Liver (tissue), 9 donors: Measurements from ENCODE around the gene LYPD5. TPM values are rescaled to one million over a fixed set of nuclear protein-coding genes. Genes with fewer than 3 reads are reported as not detected.

Source experiments
- DNase-seq: peaks from one replicate; pipeline ENCODE4 v3.0.0-alpha.2; 2017; ENCODE audit warnings: low spot score
- H3K27ac ChIP-seq, 2 donors: one replicate each; pipeline ENCODE4 v1.7.0; 2013; ENCODE audit warnings: inconsistent platforms in 2 of 2, low read length in 2 of 2, control low read depth in 1 of 2, low read depth in 1 of 2, mild to moderate bottlenecking in 1 of 2
- H3K27me3 ChIP-seq, 4 donors: one replicate each; pipeline versions ENCODE4 v1.6.1 to v1.7.0; 2013; ENCODE audit warnings: low read length in 3 of 4, inconsistent platforms in 1 of 4, mild to moderate bottlenecking in 1 of 4, moderate library complexity in 1 of 4; ENCODE audit not compliant: control insufficient read depth in 4 of 4, insufficient read depth in 4 of 4
- H3K36me3 ChIP-seq, 4 donors: one replicate each; pipeline versions ENCODE4 v1.6.1 to v1.7.0; 2013; ENCODE audit warnings: low read length in 3 of 4, mild to moderate bottlenecking in 3 of 4, low read depth in 1 of 4, moderate library complexity in 1 of 4; ENCODE audit not compliant: control insufficient read depth in 4 of 4, insufficient read depth in 3 of 4
- H3K4me1 ChIP-seq, 4 donors: one replicate each; pipeline versions ENCODE4 v1.6.1 to v1.7.0; 2013; ENCODE audit warnings: low read length in 3 of 4, mild to moderate bottlenecking in 3 of 4, moderate library complexity in 1 of 4; ENCODE audit not compliant: control insufficient read depth in 4 of 4, insufficient read depth in 4 of 4
- H3K4me3 ChIP-seq, 3 donors: one replicate each; pipeline versions ENCODE4 v1.6.1 to v1.7.0; 2013; ENCODE audit warnings: low read length in 3 of 3, control low read depth in 1 of 3, low read depth in 1 of 3, mild to moderate bottlenecking in 1 of 3
- H3K9ac ChIP-seq, 2 donors: one replicate each; pipeline ENCODE4 v1.7.0; 2013; ENCODE audit warnings: low read length in 2 of 2, mild to moderate bottlenecking in 2 of 2, moderate library complexity in 2 of 2, control low read depth in 1 of 2, low read depth in 1 of 2
- H3K9me3 ChIP-seq, 4 donors: one replicate each; pipeline versions ENCODE4 v1.6.1 to v1.7.0; 2013; ENCODE audit warnings: low read length in 3 of 4; ENCODE audit not compliant: control insufficient read depth in 4 of 4
- HNF4A ChIP-seq, 2 donors: conservative IDR thresholded peaks; 2 replicates each; pipeline ENCODE4 v1.6.1; 2016; ENCODE audit warnings: antibody characterized with exemption in 2 of 2, mild to moderate bottlenecking in 2 of 2
- JUND ChIP-seq, 2 donors: IDR thresholded peaks; 2 replicates each; pipeline ENCODE4 v1.6.1; 2016; ENCODE audit warnings: antibody characterized with exemption in 2 of 2
- NR2F2 ChIP-seq: IDR thresholded peaks from 2 replicates; pipeline ENCODE4 v1.6.1; 2016; ENCODE audit warnings: antibody characterized with exemption
- RAD21 ChIP-seq, 2 donors: IDR thresholded peaks; 2 replicates each; pipeline ENCODE4 v1.6.1; 2016; ENCODE audit warnings: antibody characterized with exemption in 2 of 2, mild to moderate bottlenecking in 2 of 2
- SP1 ChIP-seq: IDR thresholded peaks from 2 replicates; pipeline ENCODE4 v1.6.1; 2018; ENCODE audit warnings: antibody characterized with exemption, mild to moderate bottlenecking
- WGBS: extraction: QIAGEN DNeasy Blood & Tissue Kit; methylation state at CpG from one replicate; pipeline ENCODE4 v1.1.7; 2013; 5-methylcytosine and 5-hydroxymethylcytosine counted together
- polyA plus RNA-seq, 2 donors: library from polyadenylated mRNA; stranded (reverse) in 1 of 2; unstranded in 1 of 2; fragments of 200-250 nt in 1 of 2; fragments of >200 nt in 1 of 2; fragmentation: Nextera tagmentation in 1 of 2; extraction: Ambion mirVana in 1 of 2; gene quantifications; one replicate each; pipeline versions ENCODE4 v1.2.1 to v1.2.3, GENCODE V29; 2013 to 2015
- total RNA-seq, 2 donors: library from RNA; depleted of rRNA; stranded (reverse); fragments of >200 nt; gene quantifications; one replicate each; pipeline ENCODE4 v1.2.3, GENCODE V29; 2014
- TF ChIP-seq, protein P1 (sequence below): IDR thresholded peaks from 2 replicates; pipeline ENCODE4 v1.6.1; 2016; ENCODE audit warnings: antibody characterized with exemption
- TF ChIP-seq, protein P2 (sequence below): fragments of 150-350 bp; IDR thresholded peaks from 2 replicates; pipeline ENCODE4 v1.5.1; 2017; ENCODE audit warnings: improper control_type of control experiment, low read depth, low read length; ENCODE audit not compliant: missing input control
- TF ChIP-seq, protein P3 (sequence below): IDR thresholded peaks from 2 replicates; pipeline ENCODE4 v1.6.1; 2016; ENCODE audit warnings: antibody characterized with exemption
- donor health status: healthy.
- donor health status: healthy.
- donor health status: healthy.
- donor health status: healthy.
- donor health status: healthy.

LYPD5 gene
- total and polyA plus RNA-seq, 4 donors, result 0.08 to 0.14 (median 0.13) TPM; not detected in 1

DNA sequence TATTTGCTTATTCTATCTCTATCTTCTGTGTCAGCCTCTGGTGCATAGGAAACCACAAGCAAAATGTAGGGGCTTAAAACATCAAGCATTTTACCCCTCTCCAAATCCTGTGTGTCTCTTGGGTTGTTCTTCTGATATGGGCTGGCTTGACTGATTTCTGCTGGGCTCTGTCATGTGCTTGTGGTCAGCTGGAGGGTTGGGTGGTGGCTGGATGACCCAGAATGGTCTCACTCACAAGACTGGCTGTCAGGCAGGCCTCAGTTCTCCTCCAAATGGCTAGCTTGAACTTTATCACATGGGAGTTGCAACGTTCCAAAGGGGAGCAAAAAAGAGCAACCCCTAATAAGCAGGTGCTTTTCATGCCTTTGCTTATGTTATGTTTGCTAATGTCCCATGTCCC is 9.6 kb upstream of the LYPD5 start:
- H3K27ac ChIP-seq, result no peak overlapping the region
- no peak for TF ChIP-seq JUND (IDR thresholded peaks at IDR 0.05)
- TF ChIP-seq NR2F2, result no peak
- TF ChIP-seq, protein P1, sequence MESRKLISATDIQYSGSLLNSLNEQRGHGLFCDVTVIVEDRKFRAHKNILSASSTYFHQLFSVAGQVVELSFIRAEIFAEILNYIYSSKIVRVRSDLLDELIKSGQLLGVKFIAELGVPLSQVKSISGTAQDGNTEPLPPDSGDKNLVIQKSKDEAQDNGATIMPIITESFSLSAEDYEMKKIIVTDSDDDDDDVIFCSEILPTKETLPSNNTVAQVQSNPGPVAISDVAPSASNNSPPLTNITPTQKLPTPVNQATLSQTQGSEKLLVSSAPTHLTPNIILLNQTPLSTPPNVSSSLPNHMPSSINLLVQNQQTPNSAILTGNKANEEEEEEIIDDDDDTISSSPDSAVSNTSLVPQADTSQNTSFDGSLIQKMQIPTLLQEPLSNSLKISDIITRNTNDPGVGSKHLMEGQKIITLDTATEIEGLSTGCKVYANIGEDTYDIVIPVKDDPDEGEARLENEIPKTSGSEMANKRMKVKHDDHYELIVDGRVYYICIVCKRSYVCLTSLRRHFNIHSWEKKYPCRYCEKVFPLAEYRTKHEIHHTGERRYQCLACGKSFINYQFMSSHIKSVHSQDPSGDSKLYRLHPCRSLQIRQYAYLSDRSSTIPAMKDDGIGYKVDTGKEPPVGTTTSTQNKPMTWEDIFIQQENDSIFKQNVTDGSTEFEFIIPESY, result no peak
- TF ChIP-seq, protein P2, sequence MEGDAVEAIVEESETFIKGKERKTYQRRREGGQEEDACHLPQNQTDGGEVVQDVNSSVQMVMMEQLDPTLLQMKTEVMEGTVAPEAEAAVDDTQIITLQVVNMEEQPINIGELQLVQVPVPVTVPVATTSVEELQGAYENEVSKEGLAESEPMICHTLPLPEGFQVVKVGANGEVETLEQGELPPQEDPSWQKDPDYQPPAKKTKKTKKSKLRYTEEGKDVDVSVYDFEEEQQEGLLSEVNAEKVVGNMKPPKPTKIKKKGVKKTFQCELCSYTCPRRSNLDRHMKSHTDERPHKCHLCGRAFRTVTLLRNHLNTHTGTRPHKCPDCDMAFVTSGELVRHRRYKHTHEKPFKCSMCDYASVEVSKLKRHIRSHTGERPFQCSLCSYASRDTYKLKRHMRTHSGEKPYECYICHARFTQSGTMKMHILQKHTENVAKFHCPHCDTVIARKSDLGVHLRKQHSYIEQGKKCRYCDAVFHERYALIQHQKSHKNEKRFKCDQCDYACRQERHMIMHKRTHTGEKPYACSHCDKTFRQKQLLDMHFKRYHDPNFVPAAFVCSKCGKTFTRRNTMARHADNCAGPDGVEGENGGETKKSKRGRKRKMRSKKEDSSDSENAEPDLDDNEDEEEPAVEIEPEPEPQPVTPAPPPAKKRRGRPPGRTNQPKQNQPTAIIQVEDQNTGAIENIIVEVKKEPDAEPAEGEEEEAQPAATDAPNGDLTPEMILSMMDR, result no peak
- H3K4me1 ChIP-seq, result no peaks in the 10 kb centered on the region
- WGBS, result 33% methylated on average over 1 of the region's 1 CpG
- H3K36me3 ChIP-seq, result no peaks in the 10 kb centered on the region
- no peaks in the 10 kb centered on the region for H3K27me3 ChIP-seq
- H3K9ac ChIP-seq, result no peak overlapping the region
- DNase-seq, result no peak
- H3K4me3 ChIP-seq, result no peak overlapping the region
- peaks cover 2 to 11% (median 4%) of the 10 kb centered on the region in 4 donors for H3K9me3 ChIP-seq

DNA sequence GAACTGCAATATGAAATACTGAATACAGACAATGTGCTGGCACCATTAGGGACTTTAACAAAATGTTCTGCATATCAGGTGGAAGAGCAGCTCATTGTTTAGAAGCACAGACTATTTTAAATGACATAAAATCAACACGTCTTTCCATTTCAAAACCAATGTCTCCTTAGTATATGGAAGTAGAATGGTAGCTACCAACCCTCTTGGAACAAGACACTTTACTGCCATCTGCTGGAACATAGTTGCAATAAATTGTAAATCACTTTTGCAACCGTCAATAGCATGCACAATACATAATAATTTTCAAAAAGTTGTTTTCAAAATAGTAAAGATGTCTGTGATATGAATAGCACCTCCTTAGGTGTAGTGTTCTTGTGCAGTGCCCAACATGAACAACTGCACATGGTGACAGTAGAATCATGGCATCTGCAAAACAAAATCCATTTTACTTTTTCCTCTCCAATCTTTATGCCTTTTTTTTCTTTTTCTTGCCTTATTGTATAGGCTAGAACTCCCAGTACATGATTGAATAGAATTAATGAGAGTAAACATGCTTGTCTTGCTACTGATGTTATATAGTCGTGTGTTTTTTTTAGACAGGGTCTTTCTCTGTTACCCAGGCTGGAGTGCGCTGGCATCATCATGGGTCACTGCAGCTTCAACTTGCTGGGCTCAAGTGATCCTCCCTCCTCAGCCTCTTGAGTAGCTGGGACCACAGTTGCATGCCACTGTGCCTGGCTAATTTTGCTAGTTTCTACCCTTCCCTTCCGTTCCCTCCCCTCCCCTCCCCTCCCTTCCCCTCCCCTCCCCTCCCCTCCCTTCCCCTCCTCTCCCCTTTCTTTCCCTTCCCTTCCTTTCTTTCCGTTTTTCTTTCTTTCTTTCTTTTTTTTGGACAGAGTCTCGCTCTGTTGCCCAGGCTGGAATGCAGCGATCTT is 7.8 kb upstream of the LYPD5 start:
- H3K4me1 ChIP-seq, result no peaks in the 10 kb centered on the region
- H3K9ac ChIP-seq, result no peak overlapping the region
- no peak overlapping the region for H3K27ac ChIP-seq
- H3K36me3 ChIP-seq, result no peaks in the 10 kb centered on the region
- DNase-seq, result no peak
- TF ChIP-seq SP1 (no peak), RAD21 (IDR thresholded peaks at IDR 0.05) (peak; percentile 64 to 72)
- TF ChIP-seq, protein P2, result peak; percentile 41
- H3K4me3 ChIP-seq, result no peak overlapping the region
- H3K9me3 ChIP-seq, result peaks cover 0 to 10% (median 2%) of the 10 kb centered on the region in 4 donors
- no peaks in the 10 kb centered on the region for H3K27me3 ChIP-seq
- WGBS, result 47% methylated on average over 8 of the region's 8 CpGs

DNA sequence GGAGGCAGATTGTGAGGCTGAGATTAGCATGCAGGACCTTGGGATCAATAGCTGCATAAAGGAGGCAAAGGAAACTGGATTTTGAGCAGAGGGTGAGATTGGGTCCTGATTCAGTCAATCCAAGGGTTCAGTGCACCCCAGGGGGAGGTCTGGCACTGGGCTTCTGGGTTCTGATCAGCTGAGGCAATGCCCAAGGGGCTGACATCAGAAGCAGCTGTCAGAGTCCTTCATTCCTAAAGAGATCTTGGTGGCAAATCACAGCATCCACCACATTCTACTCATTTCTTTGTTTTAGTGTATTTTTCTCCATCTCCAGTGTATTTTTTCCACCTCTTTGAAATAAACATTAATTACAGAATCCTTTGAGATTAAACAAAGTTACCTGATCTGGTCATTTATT is 5.4 kb upstream of the LYPD5 start:
- no peaks in the 10 kb centered on the region for H3K36me3 ChIP-seq
- H3K9me3 ChIP-seq, result peaks cover 0 to 8% (median 2%) of the 10 kb centered on the region in 4 donors
- no peak for DNase-seq
- no peak overlapping the region for H3K27ac ChIP-seq
- no peaks in the 10 kb centered on the region for H3K4me1 ChIP-seq
- no peaks in the 10 kb centered on the region for H3K27me3 ChIP-seq
- no peak overlapping the region for H3K4me3 ChIP-seq
- no peak overlapping the region for H3K9ac ChIP-seq
- TF ChIP-seq, protein P3, sequence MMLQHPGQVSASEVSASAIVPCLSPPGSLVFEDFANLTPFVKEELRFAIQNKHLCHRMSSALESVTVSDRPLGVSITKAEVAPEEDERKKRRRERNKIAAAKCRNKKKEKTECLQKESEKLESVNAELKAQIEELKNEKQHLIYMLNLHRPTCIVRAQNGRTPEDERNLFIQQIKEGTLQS, result no peak
- TF ChIP-seq HNF4A (conservative IDR thresholded peaks at IDR 0.05), result no peak
